Bronchial epithelial cell (primary cell): ENCODE results near the gene GK. TPM values are rescaled to one million over a fixed set of nuclear protein-coding genes. Genes with fewer than 3 reads are reported as not detected.

ENCODE experiments used
- DNase-seq: peaks from one replicate; pipeline ENCODE4 v3.0.0-alpha.2; 2010; ENCODE audit warnings: low read depth
- FAIRE-seq: peaks from 2 replicates; lab custom pipeline; 2011; peaks lifted over from hg19 to GRCh38; lab: Jason Lieb, UNC
- H3K27me3 ChIP-seq: 2 replicates; pipeline ENCODE4 v1.5.1; 2011; ENCODE audit warnings: low read length; ENCODE audit not compliant: control insufficient read depth, insufficient read depth
- H3K36me3 ChIP-seq: 2 replicates; pipeline ENCODE4 v1.5.1; 2011; ENCODE audit warnings: low read length; ENCODE audit not compliant: control insufficient read depth, insufficient read depth
- H3K4me3 ChIP-seq: 2 replicates; pipeline ENCODE4 v1.5.1; 2011; ENCODE audit warnings: mild to moderate bottlenecking, low read depth, low read length, control low read depth
- CTCF ChIP-seq: IDR thresholded peaks from 2 replicates; pipeline ENCODE4 v1.5.1; 2011; ENCODE audit warnings: mild to moderate bottlenecking, moderate library complexity, low read length, control low read depth, inconsistent platforms; ENCODE audit not compliant: insufficient read depth, severe bottlenecking
- total RNA-seq: library from RNA; depleted of rRNA; stranded (reverse); fragments of >200 nt; gene quantifications from 2 replicates; pipeline ENCODE4 v1.2.1, GENCODE V29; 2014

The GK gene
- total RNA-seq, 1 donor from 2014 or later = 38.7 TPM

DNA sequence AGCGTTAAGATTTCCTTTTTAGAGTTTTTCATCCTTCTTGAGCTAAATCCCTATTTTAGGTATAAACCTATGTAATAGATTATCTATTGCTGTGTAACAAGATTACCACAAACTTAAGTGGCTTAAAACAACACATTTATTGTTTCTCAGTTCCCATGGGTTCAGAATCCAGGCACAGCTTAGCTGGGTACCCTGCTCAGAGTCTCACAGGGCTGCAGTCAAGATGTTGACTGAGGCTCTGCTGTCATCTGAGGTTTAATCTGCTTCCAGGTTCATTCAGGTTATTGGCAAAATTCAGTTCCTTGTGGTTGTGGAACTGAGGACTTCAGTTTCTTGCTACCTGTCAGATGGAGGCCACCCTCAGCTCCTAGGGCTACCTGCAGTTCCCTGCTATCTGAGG, 60.9 kb downstream of the GK start:
- Histone ChIP-seq H3K36me3 (no peaks in the 10 kb centered on the region), H3K27me3 (no peaks in the 10 kb centered on the region), H3K4me3 (no peak overlapping the region)
- FAIRE-seq = no peak
- TF ChIP-seq CTCF = no peak
- DNase-seq = no peak

GRCh38 chrX:30715976-30716375, 62.8 kb downstream of the GK start:
- Histone ChIP-seq H3K27me3 (no peaks in the 10 kb centered on the region), H3K36me3 (no peaks in the 10 kb centered on the region), H3K4me3 (no peak overlapping the region)
- TF ChIP-seq CTCF = no peak
- FAIRE-seq (no peak), DNase-seq (no peak)

DNA sequence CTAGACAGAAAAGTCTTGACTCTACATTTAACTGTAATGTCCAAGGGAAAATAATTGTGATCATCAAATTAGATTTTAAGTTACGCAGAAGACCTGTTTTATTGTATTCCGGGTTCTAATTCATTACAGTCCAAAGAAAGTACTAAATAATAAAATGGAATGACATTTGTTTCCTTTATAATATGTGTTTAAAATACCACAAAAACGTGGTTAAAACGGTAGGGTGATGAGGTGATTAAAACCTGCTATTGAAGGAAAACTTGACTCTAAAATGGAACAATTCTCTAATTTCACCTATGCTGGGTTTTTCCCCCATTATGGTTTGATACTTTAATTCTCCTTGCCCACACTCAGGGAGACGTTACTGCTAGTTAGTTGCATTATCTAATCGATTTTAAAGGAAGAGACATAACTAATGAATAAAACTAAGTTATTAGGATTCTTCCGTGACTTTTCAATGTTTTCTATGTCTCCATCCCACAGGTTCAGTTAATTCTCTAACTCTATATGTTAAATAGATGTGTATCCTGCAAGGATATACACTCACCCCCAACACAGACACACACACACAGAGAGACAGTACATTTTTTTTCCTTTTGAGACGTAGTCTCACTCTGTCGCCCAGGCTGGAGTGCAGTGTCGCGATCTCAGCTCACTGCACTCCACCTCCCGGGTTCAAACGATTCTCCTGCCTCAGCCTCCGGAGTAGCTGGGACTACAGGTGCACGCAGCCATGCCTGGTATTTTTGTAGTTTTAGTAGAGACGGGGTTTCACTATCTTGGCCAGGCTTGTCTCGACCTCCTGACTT, 80.8 kb downstream of the GK start:
- no peaks in the 10 kb centered on the region for H3K27me3 ChIP-seq
- DNase-seq (no peak), FAIRE-seq (no peak)
- no peak overlapping the region for H3K4me3 ChIP-seq
- no peak for TF ChIP-seq CTCF
- no peaks in the 10 kb centered on the region for H3K36me3 ChIP-seq

DNA sequence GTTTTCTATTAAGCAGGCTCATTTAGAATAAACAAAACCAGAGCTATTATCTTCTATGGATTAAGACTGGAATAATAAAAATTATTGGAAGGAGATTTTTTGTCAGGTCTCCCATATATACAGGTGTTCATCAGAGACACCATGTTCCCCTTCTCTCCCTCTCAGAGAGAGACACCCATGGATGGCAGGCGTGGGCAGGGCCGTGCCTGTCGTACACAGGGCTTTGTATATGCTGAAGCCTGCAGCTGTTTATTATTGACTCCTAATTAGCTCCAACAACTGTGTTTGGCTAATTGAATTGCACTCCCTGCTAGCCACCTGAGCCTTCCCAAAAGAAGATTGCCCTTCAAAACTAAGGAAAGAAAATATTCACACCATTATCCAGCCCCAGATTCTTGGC, 81.6 kb downstream of the GK start:
- DNase-seq = no peak
- Histone ChIP-seq H3K36me3 (no peaks in the 10 kb centered on the region), H3K27me3 (no peaks in the 10 kb centered on the region), H3K4me3 (no peak overlapping the region)
- no peak for TF ChIP-seq CTCF
- FAIRE-seq = no peak

DNA sequence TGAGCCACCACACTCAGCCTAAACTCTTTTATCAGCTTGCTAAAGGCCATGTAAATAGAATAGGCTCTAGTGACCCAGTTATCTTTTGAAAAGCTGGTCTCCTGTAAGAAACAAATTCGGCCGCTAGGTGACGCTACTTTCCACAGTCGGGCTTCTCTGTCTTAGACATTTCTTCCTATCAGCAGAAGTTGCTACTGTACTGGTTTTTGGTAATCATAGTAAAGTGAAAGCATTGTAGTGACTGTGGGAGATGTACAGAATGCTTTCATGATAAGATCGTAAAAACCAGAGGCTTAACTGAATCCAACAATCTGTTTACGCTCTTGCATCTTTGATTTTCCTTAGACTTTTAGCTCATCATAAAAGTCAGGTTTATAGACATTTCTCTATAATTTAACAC, 82.6 kb downstream of the GK start:
- H3K4me3 ChIP-seq = no peak overlapping the region
- H3K27me3 ChIP-seq = no peaks in the 10 kb centered on the region
- DNase-seq (peak; percentile 50), FAIRE-seq (no peak)
- no peaks in the 10 kb centered on the region for H3K36me3 ChIP-seq
- peak; percentile 73 for TF ChIP-seq CTCF

DNA sequence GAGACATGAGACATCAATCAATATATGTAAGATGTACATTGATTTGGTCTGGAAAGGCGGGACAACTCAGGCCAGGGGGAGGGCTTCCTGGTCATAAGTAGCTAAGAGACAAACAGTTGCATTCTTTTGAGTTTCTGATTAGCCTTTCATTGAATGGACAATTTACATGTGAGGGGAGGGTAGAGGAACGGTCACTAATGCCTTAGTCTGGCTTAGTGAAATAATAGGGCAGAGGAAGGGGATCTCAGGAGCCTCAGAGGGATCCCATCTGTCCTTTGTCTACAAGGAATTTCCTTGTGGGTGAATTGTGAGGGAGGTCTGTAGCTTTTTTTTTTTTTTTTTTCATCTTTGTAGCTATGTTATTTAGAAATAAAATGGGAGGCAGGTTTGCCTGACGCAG, 88.3 kb downstream of the GK start:
- no peaks in the 10 kb centered on the region for H3K27me3 ChIP-seq
- H3K36me3 ChIP-seq = no peaks in the 10 kb centered on the region
- no peak for TF ChIP-seq CTCF
- no peak for FAIRE-seq
- no peak for DNase-seq
- no peak overlapping the region for H3K4me3 ChIP-seq
